Panc1 (cell line): ENCODE measurements around the gene CEL. TPM values are rescaled to one million over a fixed set of nuclear protein-coding genes. Genes with fewer than 3 reads are reported as not detected.

ENCODE experiments used
- ATAC-seq: fragments of 200-7000 bp; cut with Tn5 transposase; 2 replicates; pipeline ENCODE4 v1.9.1; 2020; ENCODE audit warnings: mild to moderate bottlenecking, moderate library complexity
- BruUV-seq: library from RNA; stranded (reverse); fragments of 400-500 nt; replicated peaks from 2 replicates; lab custom pipeline; 2021; lab: Mats Ljungman, UMichigan
- CTCF ChIA-PET: fragments of 300-600 bp; sonication (Branson Sonifier 250); formaldehyde crosslinking; loops from one replicate; lab custom pipeline; 2022; ENCODE audit warnings: antibody characterized with exemption; lab: Charles Lee
- POLR2A ChIA-PET: fragments of 300-600 bp; sonication (Branson Sonifier 250); formaldehyde crosslinking; loops from one replicate; lab custom pipeline; 2022; ENCODE audit warnings: antibody characterized with exemption; lab: Charles Lee
- DNase-seq: peaks from one replicate; pipeline ENCODE4 v3.0.0-alpha.2; 2010; ENCODE audit warnings: low read depth, low spot score
- H3K27ac ChIP-seq: 2 replicates; pipeline ENCODE4 v1.5.1; 2011; ENCODE audit warnings: mild to moderate bottlenecking, low read length, inconsistent platforms
- H3K27me3 ChIP-seq: fragments of 200-500 bp; sonication (Bioruptor generic); 2 replicates; pipeline ENCODE4 v1.6.0; 2014; ENCODE audit warnings: low read length, inconsistent platforms; ENCODE audit not compliant: control insufficient read depth, insufficient read depth
- H3K36me3 ChIP-seq: fragments of 200-500 bp; sonication (Bioruptor generic); 2 replicates; pipeline ENCODE4 v1.5.1; 2014; ENCODE audit warnings: inconsistent platforms, mild to moderate bottlenecking, low read length, moderate library complexity; ENCODE audit not compliant: control insufficient read depth, insufficient read depth
- H3K4me1 ChIP-seq: 2 replicates; pipeline ENCODE4 v1.5.1; 2011; ENCODE audit warnings: inconsistent platforms, mild to moderate bottlenecking, low read length, moderate library complexity; ENCODE audit not compliant: control insufficient read depth, insufficient read depth
- H3K4me3 ChIP-seq, 2 experiments: 2 replicates each; pipeline ENCODE4 v1.5.1; 2011 to 2012; ENCODE audit warnings: low read depth in 2 of 2, low read length in 2 of 2, mild to moderate bottlenecking in 2 of 2, inconsistent platforms in 1 of 2, moderate library complexity in 1 of 2
- H3K9me3 ChIP-seq: fragments of 200-500 bp; sonication (Bioruptor generic); 2 replicates; pipeline ENCODE4 v1.5.1; 2014; ENCODE audit warnings: low read depth, mild to moderate bottlenecking, inconsistent platforms, low read length, moderate library complexity; ENCODE audit not compliant: control insufficient read depth, insufficient read depth
- CTCF ChIP-seq: fragments of 450-650 bp; IDR thresholded peaks from 2 replicates; pipeline ENCODE4 v1.5.1; 2017; ENCODE audit warnings: mild to moderate bottlenecking
- POLR2AphosphoS5 ChIP-seq: IDR thresholded peaks from 2 replicates; pipeline ENCODE4 v1.6.1; 2012; ENCODE audit warnings: mild to moderate bottlenecking, low read depth, low read length, moderate library complexity
- REST ChIP-seq, 2 experiments: IDR thresholded peaks; 2 replicates each; pipeline ENCODE4 v1.6.1; 2011 to 2012; ENCODE audit warnings: low read depth in 2 of 2, control low read depth in 1 of 2, low read length in 1 of 2, mild to moderate bottlenecking in 1 of 2, moderate library complexity in 1 of 2; ENCODE audit not compliant: insufficient read depth in 1 of 2
- SIN3A ChIP-seq: IDR thresholded peaks from 2 replicates; pipeline ENCODE4 v1.6.1; 2012; ENCODE audit warnings: low read depth, mild to moderate bottlenecking, low read length, moderate library complexity, borderline replicate concordance; ENCODE audit not compliant: insufficient read depth
- TCF7L2 ChIP-seq: IDR thresholded peaks from 2 replicates; pipeline ENCODE4 v1.6.1; 2011; ENCODE audit warnings: mild to moderate bottlenecking, low read depth, low read length, inconsistent platforms
- in situ Hi-C: cut with HindIII; loops from 2 replicates; pipeline ENCODE4 v1.10.0; 2016; ENCODE audit warnings: low sequenced_read_pairs, low pct_unique_long_range_greater_than_20kb
- intact Hi-C: fragments of 100-400 bp; cut with micrococcal nuclease; formaldehyde crosslinking; loops from one replicate; pipeline ENCODE4 v1.10.0; 2022; ENCODE audit not compliant: unreplicated experiment
- total RNA-seq: library from RNA; stranded (reverse); gene quantifications from one replicate; pipeline ENCODE4 v1.2.1, GENCODE V29; 2021; ENCODE audit not compliant: unreplicated experiment

CEL gene
- total RNA-seq, 1 experiment from 2014 or later, result 4.3 TPM

GRCh38 chr9:133073086-133074014, 11.6 kb downstream of the CEL start:
- ChIA-PET CTCF (no interaction called here), POLR2A (no interaction called here)
- Histone ChIP-seq H3K4me3 (no peak overlapping the region), H3K9me3 (no peaks in the 10 kb centered on the region), H3K27ac (no peak overlapping the region), H3K27me3 (0 out of 2 replicates have a peak, but pooled peaks cover 2% of the 10 kb centered on the region), H3K36me3 (no peaks in the 10 kb centered on the region), H3K4me1 (no peaks in the 10 kb centered on the region)
- in situ Hi-C loops, result no loop called here
- DNase-seq (no peak), ATAC-seq (no peak)
- TF ChIP-seq CTCF (no peak), REST (IDR thresholded peaks at IDR 0.05; ENCODE audit: insufficient read depth in 1 of 2, low read depth in 2 of 2, low read length in 1 of 2) (no peak), SIN3A (no peak), TCF7L2 (no peak), POLR2AphosphoS5 (no peak)
- intact Hi-C loops, result no loop called here
- no TSS peak for BruUV-seq

- in situ Hi-C loops (no loop called here), intact Hi-C loops (no loop called here)
- no peak for ATAC-seq
- H3K36me3 ChIP-seq, result no peaks in the 10 kb centered on the region
- H3K4me3 ChIP-seq, result no peak overlapping the region
- H3K4me1 ChIP-seq, result no peaks in the 10 kb centered on the region
- POLR2A ChIA-PET, result no interaction called here
- peak; percentile 30 for DNase-seq
- no TSS peak for BruUV-seq
- no peak overlapping the region for H3K27ac ChIP-seq
- H3K9me3 ChIP-seq, result no peaks in the 10 kb centered on the region
- no peak for TF ChIP-seq TCF7L2
- TF ChIP-seq CTCF, result no peak
- 0 out of 2 replicates have a peak, but pooled peaks cover 2% of the 10 kb centered on the region for H3K27me3 ChIP-seq
- CTCF ChIA-PET, result no interaction called here
Observed at GRCh38 chr9:133074111-133074651, 12.4 kb downstream of the CEL start.
